Gastrocnemius medialis (tissue), 4 donors: ENCODE measurements around the gene NDUFS6. TPM values are rescaled to one million over a fixed set of nuclear protein-coding genes. Genes with fewer than 3 reads are reported as not detected.

ENCODE experiments used
- ATAC-seq, 2 donors: fragments of 150-250 bp; one replicate each; pipeline ENCODE4 v1.9.1; 2016
- DNase-seq, 2 donors: peaks; one replicate each; pipeline ENCODE4 v3.0.0-alpha.2; 2019
- H3K27ac ChIP-seq, 4 donors: fragments of 200-600 bp; sonication (generic); 1 replicate in 1 of 4; 2 replicates in 3 of 4; pipeline ENCODE4 v1.5.1; 2016 to 2018; ENCODE audit warnings: mild to moderate bottlenecking in 2 of 4, moderate library complexity in 1 of 4
- H3K27me3 ChIP-seq, 3 donors: fragments of 200-600 bp; sonication (generic) in 2 of 3; 1 replicate in 1 of 3; 2 replicates in 2 of 3; pipeline versions ENCODE4 v1.5.1 to v1.6.0; 2016 to 2019; ENCODE audit warnings: mild to moderate bottlenecking in 1 of 3, moderate library complexity in 1 of 3
- H3K36me3 ChIP-seq, 2 donors: fragments of 200-600 bp; sonication (generic) in 1 of 2; one replicate each; pipeline ENCODE4 v1.5.1; 2017 to 2018
- H3K4me1 ChIP-seq, 2 donors: fragments of 200-600 bp; sonication (generic) in 1 of 2; one replicate each; pipeline ENCODE4 v1.5.1; 2016 to 2017; ENCODE audit warnings: mild to moderate bottlenecking in 2 of 2
- H3K4me3 ChIP-seq, 4 donors: fragments of 200-600 bp; sonication (generic) in 3 of 4; 1 replicate in 1 of 4; 2 replicates in 3 of 4; pipeline ENCODE4 v1.5.1; 2016 to 2019; ENCODE audit warnings: mild to moderate bottlenecking in 2 of 4
- H3K9me3 ChIP-seq, 3 donors: fragments of 200-600 bp; sonication (generic) in 2 of 3; 1 replicate in 1 of 3; 2 replicates in 2 of 3; pipeline ENCODE4 v1.5.1; 2016 to 2019
- CTCF ChIP-seq, 5 experiments: fragments of 450-650 bp in 3 of 5; fragments of 200-600 bp in 2 of 5; sonication (generic) in 2 of 5; IDR thresholded peaks in 4 of 5; conservative IDR thresholded peaks in 1 of 5; 1 replicate in 4 of 5; 2 replicates in 1 of 5; pipeline ENCODE4 v1.5.1; 2016 to 2019; ENCODE audit warnings: antibody characterized with exemption in 5 of 5, mild to moderate bottlenecking in 3 of 5, moderate library complexity in 3 of 5
- POLR2A ChIP-seq, 2 donors: fragments of 450-650 bp; IDR thresholded peaks; one replicate each; pipeline ENCODE4 v1.6.1; 2017; ENCODE audit warnings: antibody characterized with exemption in 2 of 2, mild to moderate bottlenecking in 2 of 2, moderate library complexity in 2 of 2
- in situ Hi-C, 4 donors: fragments of 200-750 bp; cut with MboI; loops; one replicate each; pipeline versions ENCODE4 v1.15.0 to v1.8.0; 2017; ENCODE audit warnings: low sequenced_read_pairs in 4 of 4
- intact Hi-C: fragments of 100-400 bp; cut with DNase I; formaldehyde crosslinking; loops from one replicate; pipeline ENCODE4 v1.15.1; 2023; ENCODE audit warnings: low total_unique reads
- total RNA-seq, 4 donors: library from RNA; depleted of rRNA; stranded (reverse); fragments of >200 nt; gene quantifications; one replicate each; pipeline versions ENCODE4 v1.1.0 to v1.2.3, GENCODE V29; 2016

Gene NDUFS6
- total RNA-seq, 4 donors from 2014 or later, result 70.8 to 135 (median 106) TPM

GRCh38 chr5:1826235-1826980 lies 25.2 kb downstream of the NDUFS6 start:
- peaks cover 0 to 19% of the 10 kb centered on the region in 2 donors for H3K36me3 ChIP-seq
- no peaks in the 10 kb centered on the region for H3K27me3 ChIP-seq
- H3K9me3 ChIP-seq, result no peaks in the 10 kb centered on the region
- no peak for TF ChIP-seq CTCF (IDR thresholded peaks at IDR 0.05 in 4 of 5, conservative IDR thresholded peaks at IDR 0.05 in 1 of 5)
- TF ChIP-seq POLR2A (IDR thresholded peaks at IDR 0.05), result no peak
- in situ Hi-C loops, result no loop called here
- no peak for DNase-seq
- no peak overlapping the region for H3K27ac ChIP-seq
- H3K4me3 ChIP-seq, result no peak overlapping the region
- intact Hi-C loops, result no loop called here
- no peaks in the 10 kb centered on the region for H3K4me1 ChIP-seq
- no peak for ATAC-seq

DNA sequence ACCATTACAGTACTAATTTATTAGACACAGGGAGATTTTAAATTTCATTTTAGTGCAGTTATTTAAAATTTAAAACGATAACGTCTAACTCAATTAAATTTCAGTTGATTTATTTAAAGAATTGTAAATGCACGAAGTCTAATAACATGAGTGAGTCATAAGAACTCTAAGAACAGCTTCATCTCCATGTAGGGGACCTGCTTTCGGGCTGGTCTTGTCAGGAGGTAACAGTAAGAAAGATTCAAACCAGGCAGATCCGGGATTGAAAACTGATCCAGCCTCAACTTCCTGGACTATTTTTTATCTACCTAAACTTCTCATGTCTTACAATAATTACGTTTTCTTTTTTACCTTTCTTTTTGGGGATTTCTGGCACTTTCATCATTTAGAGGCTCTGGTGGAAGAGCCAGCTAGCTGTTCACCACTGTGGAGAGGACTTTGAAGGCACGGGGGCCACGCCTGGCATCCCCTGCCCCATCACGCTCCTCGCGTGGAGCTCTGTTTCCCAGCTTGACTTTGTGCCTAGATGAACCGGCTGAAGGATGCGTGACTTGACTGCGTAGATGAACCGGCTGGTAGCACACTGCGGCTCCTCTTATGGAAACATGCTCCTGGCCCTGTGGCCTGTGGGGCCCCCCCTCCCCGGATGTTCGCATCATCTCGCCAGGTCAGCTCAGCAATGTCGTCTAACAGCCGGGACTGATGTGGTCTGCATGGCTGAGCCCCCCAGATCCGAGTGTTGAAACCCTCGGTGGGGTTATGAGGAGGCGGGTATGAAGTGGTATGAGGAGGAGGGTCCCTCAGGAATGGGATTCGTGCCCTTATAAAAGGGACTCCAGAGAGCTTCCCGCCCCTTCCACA lies 26.0 kb downstream of the NDUFS6 start:
- no peaks in the 10 kb centered on the region for H3K4me1 ChIP-seq
- DNase-seq (no peak), ATAC-seq (no peak)
- in situ Hi-C loops (no loop called here), intact Hi-C loops (no loop called here)
- H3K27ac ChIP-seq, result no peak overlapping the region
- H3K4me3 ChIP-seq, result no peak overlapping the region
- H3K27me3 ChIP-seq, result no peaks in the 10 kb centered on the region
- peaks cover 0 to 12% of the 10 kb centered on the region in 2 donors for H3K36me3 ChIP-seq
- TF ChIP-seq CTCF (IDR thresholded peaks at IDR 0.05 in 4 of 5, conservative IDR thresholded peaks at IDR 0.05 in 1 of 5) (no peak), POLR2A (IDR thresholded peaks at IDR 0.05) (no peak)
- H3K9me3 ChIP-seq, result no peaks in the 10 kb centered on the region

GRCh38 chr5:1827886-1828397 lies 26.7 kb downstream of the NDUFS6 start:
- no peak for ATAC-seq
- in situ Hi-C loops, result no loop called here
- Histone ChIP-seq H3K27me3 (no peaks in the 10 kb centered on the region), H3K9me3 (no peaks in the 10 kb centered on the region), H3K27ac (no peak overlapping the region), H3K36me3 (peaks cover 0 to 8% of the 10 kb centered on the region in 2 donors), H3K4me1 (no peaks in the 10 kb centered on the region), H3K4me3 (no peak overlapping the region)
- no peak for TF ChIP-seq CTCF (IDR thresholded peaks at IDR 0.05 in 4 of 5, conservative IDR thresholded peaks at IDR 0.05 in 1 of 5)
- TF ChIP-seq POLR2A (IDR thresholded peaks at IDR 0.05), result no peak
- intact Hi-C loops, result no loop called here
- no peak for DNase-seq

DNA sequence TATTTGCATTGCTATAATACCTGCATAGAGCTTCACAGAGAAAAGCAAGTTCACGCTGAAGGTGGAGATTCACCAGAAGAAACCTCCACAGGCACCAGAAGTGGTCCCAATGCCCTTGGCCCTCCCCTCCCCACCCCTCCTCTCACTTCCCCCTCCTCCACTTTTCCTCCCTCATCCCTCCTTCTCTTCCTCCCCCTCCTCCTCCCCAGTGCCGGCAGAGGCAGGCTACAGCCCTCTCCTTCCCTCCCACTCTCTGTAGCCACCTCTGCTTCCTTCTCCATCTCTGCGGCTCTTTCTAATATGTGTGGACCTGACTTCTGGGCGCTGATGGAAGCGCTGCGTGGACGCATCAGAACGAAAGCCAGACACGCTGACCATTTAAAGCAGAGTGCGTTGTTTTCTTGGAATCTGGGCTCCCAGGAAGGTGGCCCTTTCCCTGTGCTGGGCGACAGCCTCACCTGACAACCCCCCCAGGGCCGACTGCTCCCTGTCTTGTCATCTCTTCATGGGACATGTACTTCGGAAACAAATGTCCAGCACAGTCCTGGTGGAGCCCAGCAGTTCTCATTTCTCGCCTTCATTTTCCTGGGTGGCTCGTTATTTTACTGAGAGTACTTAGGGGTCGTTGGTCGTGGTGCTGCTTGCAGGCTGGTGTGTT lies 29.5 kb downstream of the NDUFS6 start:
- Histone ChIP-seq H3K27ac (no peak overlapping the region), H3K36me3 (no peaks in the 10 kb centered on the region), H3K4me1 (no peaks in the 10 kb centered on the region), H3K9me3 (no peaks in the 10 kb centered on the region), H3K4me3 (no peak overlapping the region), H3K27me3 (no peaks in the 10 kb centered on the region)
- intact Hi-C loops (no loop called here), in situ Hi-C loops (no loop called here)
- DNase-seq (no peak), ATAC-seq (no peak)
- TF ChIP-seq CTCF (IDR thresholded peaks at IDR 0.05 in 4 of 5, conservative IDR thresholded peaks at IDR 0.05 in 1 of 5) (no peak), POLR2A (IDR thresholded peaks at IDR 0.05) (no peak)
